Measurements from ENCODE around the gene EYS.

DNA sequence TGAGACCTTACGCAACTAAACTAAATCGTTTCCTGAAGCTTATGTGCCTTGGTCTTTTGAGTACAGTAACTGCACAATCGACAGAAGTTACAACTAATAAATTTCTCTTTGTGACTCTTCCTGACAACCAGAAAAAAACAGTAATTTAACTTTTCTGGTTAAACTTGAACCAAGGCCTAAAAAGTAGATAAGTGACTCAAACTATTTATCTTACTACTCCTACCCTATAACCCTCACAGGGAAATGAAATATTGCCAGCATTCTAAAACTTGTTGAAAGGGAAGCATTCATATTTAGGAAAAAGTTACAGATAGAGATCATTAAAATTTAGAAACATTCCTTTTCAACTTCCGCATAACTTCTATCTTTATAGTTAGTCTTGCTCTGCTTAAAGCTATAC, 1034.4 kb downstream of the EYS start:
- TF ChIP-seq GATA3 (IDR thresholded peaks at IDR 0.05; ENCODE audit: low read depth, low read length) (no peak), GATA2 (IDR thresholded peaks at IDR 0.05; ENCODE audit: low read depth, low read length) (no peak)

All from SH-SY5Y (cell line).